ENCODE measurements around the gene DDX31. TPM values are rescaled to one million over a fixed set of nuclear protein-coding genes. Genes with fewer than 3 reads are reported as not detected.

DDX31 gene
- polyA plus RNA-seq, 4 donors, result 2.2 to 12.6 (median 4.9) TPM

- H3K27ac ChIP-seq (ENCODE audit: low read depth in 1 of 3, low read length in 2 of 3), result no peak overlapping the region
- H3K36me3 ChIP-seq (ENCODE audit: control insufficient read depth in 3 of 3, insufficient read depth in 2 of 3, low read depth in 1 of 3, low read length in 3 of 3), result no peaks in the 10 kb centered on the region
- DNase-seq, result no peak
- 93 to 98% (median 94%) methylated on average over 4 of the region's 4 CpGs for WGBS, 3 donors
- no peaks in the 10 kb centered on the region for H3K9me3 ChIP-seq (ENCODE audit: control insufficient read depth in 2 of 2, insufficient read depth in 1 of 2, low read depth in 1 of 2, low read length in 1 of 2)
- H3K4me1 ChIP-seq (ENCODE audit: control insufficient read depth in 3 of 3, insufficient read depth in 2 of 3, low read depth in 1 of 3, low read length in 2 of 3), result peaks cover 0 to 18% (median 0%) of the 10 kb centered on the region in 3 donors
- no peak for FAIRE-seq
- H3K4me3 ChIP-seq (ENCODE audit: low read depth in 1 of 3, low read length in 3 of 3), result no peak overlapping the region
- H3K27me3 ChIP-seq (ENCODE audit: control insufficient read depth in 3 of 3, insufficient read depth in 3 of 3, low read length in 3 of 3), result peaks cover 0 to 35% (median 3%) of the 10 kb centered on the region in 3 donors
Measured at GRCh38 chr9:132543251-132543650, 126.5 kb downstream of the DDX31 start.

Other genes with a start within 250 kb of the DDX31 start
- gene BARHL1, start 87.4 kb downstream of the DDX31 start, polyA plus RNA-seq, result not detected
- 10 to 100 TPM in 1 of 4 donors, 1 to 10 TPM in 3; 1.6 to 13.8 (median 3.4) TPM for gene GTF3C4, start 481 bp upstream of the DDX31 start, polyA plus RNA-seq
- gene AK8, start 208.3 kb upstream of the DDX31 start, polyA plus RNA-seq, result 1 to 10 TPM in 1 of 4 donors, under 1 TPM in 1, not detected in 2; 0.09 to 3.0 TPM
- gene SPACA9, start 208.9 kb upstream of the DDX31 start, polyA plus RNA-seq, result 1 to 10 TPM in 2 of 4 donors, under 1 TPM in 1, not detected in 1; 0.22 to 1.9 (median 1.6) TPM